Keratinocyte (primary cell): ENCODE measurements around the gene SMARCD3.

Experiments used
- CTCF ChIP-seq, 3 experiments: IDR thresholded peaks in 1 of 3; conservative IDR thresholded peaks in 1 of 3; optimal IDR thresholded peaks in 1 of 3; 2 replicates in 2 of 3; 3 replicates in 1 of 3; pipeline versions ENCODE3 to v1.5.1; 2011; ENCODE audit warnings: low read length in 3 of 3, mild to moderate bottlenecking in 3 of 3, moderate library complexity in 2 of 3, control low read depth in 1 of 3, inconsistent platforms in 1 of 3; ENCODE audit not compliant: insufficient read depth in 2 of 3; ENCODE audit errors: extremely low read depth in 1 of 3
- EZH2 ChIP-seq: IDR thresholded peaks from one replicate; pipeline ENCODE4 v1.6.1; 2012; ENCODE audit warnings: inconsistent platforms, mild to moderate bottlenecking, low read length, moderate library complexity

DNA sequence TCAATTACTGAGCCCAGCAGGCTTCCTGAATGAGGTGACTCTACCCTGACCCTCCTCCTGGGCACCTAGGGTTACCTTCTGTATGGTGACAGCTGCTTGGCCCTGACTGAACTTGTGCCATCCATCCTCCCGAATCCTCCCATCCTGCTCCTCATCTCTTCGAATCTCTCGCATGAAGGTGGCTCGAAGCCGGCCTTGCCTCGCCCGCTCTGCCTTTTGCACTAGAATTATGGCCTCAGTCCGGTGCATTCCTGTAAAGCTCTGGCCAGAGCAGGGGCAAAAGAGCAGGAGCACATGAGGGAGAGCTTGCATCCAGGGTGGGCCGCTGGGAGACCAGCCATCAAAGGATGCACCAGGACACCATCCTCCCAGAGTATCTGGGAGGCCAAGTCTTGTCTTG, 45.7 kb downstream of the SMARCD3 start:
- TF ChIP-seq CTCF (optimal IDR thresholded peaks at IDR 0.05 in 1 of 3, IDR thresholded peaks at IDR 0.05 in 1 of 3, conservative IDR thresholded peaks at IDR 0.05 in 1 of 3; ENCODE audit: extremely low read depth in 1 of 3, insufficient read depth in 2 of 3, low read length in 3 of 3), result no peak
- TF ChIP-seq EZH2, result no peak
